Testis (tissue), 2 donors: ENCODE measurements around the gene MLLT11.

Source experiments
- POLR2A ChIP-seq: fragments of 450-650 bp; IDR thresholded peaks from one replicate; pipeline ENCODE4 v1.6.1; 2017; ENCODE audit warnings: antibody characterized with exemption, mild to moderate bottlenecking, moderate library complexity
- TF ChIP-seq, protein P1 (sequence below), 3 experiments: fragments of 450-650 bp in 2 of 3; fragments of 200-600 bp in 1 of 3; sonication (generic) in 1 of 3; IDR thresholded peaks; one replicate each; pipeline ENCODE4 v1.5.1; 2016 to 2019; ENCODE audit warnings: antibody characterized with exemption in 3 of 3, mild to moderate bottlenecking in 2 of 3, moderate library complexity in 1 of 3

DNA sequence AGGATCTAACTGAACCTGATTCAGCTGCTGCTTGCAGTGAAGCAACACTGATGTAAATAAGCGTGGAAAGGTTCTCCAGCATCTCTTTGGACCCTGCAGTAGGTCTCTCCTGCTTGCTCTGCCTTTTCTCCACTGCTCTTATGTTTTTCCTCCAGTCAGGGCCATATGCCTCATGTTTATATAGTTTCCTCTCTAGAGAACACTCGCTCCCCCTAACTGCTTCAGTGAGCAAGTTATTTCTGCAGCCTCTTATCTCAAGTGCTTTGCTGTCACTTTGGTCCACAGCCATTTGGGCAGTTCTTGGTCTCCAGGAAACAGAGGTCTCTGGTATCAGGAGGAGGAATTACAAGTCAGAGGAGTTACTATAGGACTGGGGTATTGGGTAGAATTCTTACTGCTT is 46.7 kb upstream of the MLLT11 start:
- no peak for TF ChIP-seq POLR2A
- TF ChIP-seq, protein P1, sequence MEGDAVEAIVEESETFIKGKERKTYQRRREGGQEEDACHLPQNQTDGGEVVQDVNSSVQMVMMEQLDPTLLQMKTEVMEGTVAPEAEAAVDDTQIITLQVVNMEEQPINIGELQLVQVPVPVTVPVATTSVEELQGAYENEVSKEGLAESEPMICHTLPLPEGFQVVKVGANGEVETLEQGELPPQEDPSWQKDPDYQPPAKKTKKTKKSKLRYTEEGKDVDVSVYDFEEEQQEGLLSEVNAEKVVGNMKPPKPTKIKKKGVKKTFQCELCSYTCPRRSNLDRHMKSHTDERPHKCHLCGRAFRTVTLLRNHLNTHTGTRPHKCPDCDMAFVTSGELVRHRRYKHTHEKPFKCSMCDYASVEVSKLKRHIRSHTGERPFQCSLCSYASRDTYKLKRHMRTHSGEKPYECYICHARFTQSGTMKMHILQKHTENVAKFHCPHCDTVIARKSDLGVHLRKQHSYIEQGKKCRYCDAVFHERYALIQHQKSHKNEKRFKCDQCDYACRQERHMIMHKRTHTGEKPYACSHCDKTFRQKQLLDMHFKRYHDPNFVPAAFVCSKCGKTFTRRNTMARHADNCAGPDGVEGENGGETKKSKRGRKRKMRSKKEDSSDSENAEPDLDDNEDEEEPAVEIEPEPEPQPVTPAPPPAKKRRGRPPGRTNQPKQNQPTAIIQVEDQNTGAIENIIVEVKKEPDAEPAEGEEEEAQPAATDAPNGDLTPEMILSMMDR (IDR thresholded peaks at IDR 0.05) = no peak
